DMS153 treated with DMSO at 0.1 percent for 48 hours (cell line): Measurements from ENCODE around the gene ZNRF1.
"Not testable (repeated sequence)": the region's sequence is repeated elsewhere in the genome, so short reads cannot be mapped to it uniquely, and the experiment has no call there.

ENCODE experiments used
- DNase-seq: peaks from one replicate; lab custom pipeline; 2025; ENCODE audit not compliant: unreplicated experiment; lab: John Stamatoyannopoulos, UW

Gene ZNRF1

GRCh38 chr16:75000481-75001081, 1.8 kb downstream of the ZNRF1 start:
- no peak for DNase-seq

- no peak for DNase-seq
Measured at GRCh38 chr16:75002474-75002873, 3.6 kb downstream of the ZNRF1 start.

GRCh38 chr16:75003931-75004330, 5.1 kb downstream of the ZNRF1 start:
- no peak for DNase-seq

- DNase-seq: no peak
Measured at GRCh38 chr16:75004460-75004859, 5.6 kb downstream of the ZNRF1 start.

- no peak for DNase-seq
Measured at GRCh38 chr16:75005697-75006096, 6.9 kb downstream of the ZNRF1 start.

- DNase-seq: no peak
Measured at GRCh38 chr16:75007443-75007842, 8.6 kb downstream of the ZNRF1 start.

- DNase-seq: no peak
Measured at GRCh38 chr16:75010427-75010826, 11.6 kb downstream of the ZNRF1 start.

GRCh38 chr16:75011634-75012307, 12.9 kb downstream of the ZNRF1 start:
- no peak for DNase-seq

- no peak for DNase-seq
Measured at GRCh38 chr16:75012380-75013081, 13.7 kb downstream of the ZNRF1 start.

- not testable (repeated sequence) for DNase-seq
Measured at GRCh38 chr16:75013123-75013522, 14.3 kb downstream of the ZNRF1 start.

GRCh38 chr16:75014318-75014717, 15.5 kb downstream of the ZNRF1 start:
- no peak for DNase-seq

- not testable (repeated sequence) for DNase-seq
Measured at GRCh38 chr16:75016451-75017081, 17.7 kb downstream of the ZNRF1 start.

- DNase-seq: no peak
Measured at GRCh38 chr16:75017670-75018525, 19.1 kb downstream of the ZNRF1 start.

- DNase-seq: no peak
Measured at GRCh38 chr16:75019007-75019406, 20.2 kb downstream of the ZNRF1 start.

- no peak for DNase-seq
Measured at GRCh38 chr16:75019586-75019985, 20.8 kb downstream of the ZNRF1 start.

GRCh38 chr16:75021410-75021809, 22.6 kb downstream of the ZNRF1 start:
- DNase-seq: no peak

- no peak for DNase-seq
Measured at GRCh38 chr16:75022567-75022966, 23.7 kb downstream of the ZNRF1 start.

GRCh38 chr16:75023009-75023408, 24.2 kb downstream of the ZNRF1 start:
- DNase-seq: no peak

- DNase-seq: no peak
Measured at GRCh38 chr16:75024182-75024581, 25.4 kb downstream of the ZNRF1 start.

- no peak for DNase-seq
Measured at GRCh38 chr16:75024594-75024993, 25.8 kb downstream of the ZNRF1 start.

GRCh38 chr16:75025761-75026160, 26.9 kb downstream of the ZNRF1 start:
- DNase-seq: no peak
